SU-DHL-6 (cell line): Measurements from ENCODE around the gene VWF.

Experiments
- H2AFZ ChIP-seq: fragments of 200-600 bp; sonication (generic); 2 replicates; pipeline ENCODE4 v1.6.1; 2014; ENCODE audit warnings: low read depth, mild to moderate bottlenecking, moderate library complexity, mixed read lengths, antibody characterized with exemption, low read length; ENCODE audit not compliant: severe bottlenecking
- H3F3A ChIP-seq: fragments of 200-600 bp; shearing (Covaris generic); 2 replicates; pipeline ENCODE4 v1.6.0; 2016; ENCODE audit warnings: antibody characterized with exemption, mild to moderate bottlenecking; ENCODE audit not compliant: insufficient read depth
- H3K27ac ChIP-seq: fragments of 200-600 bp; sonication (generic); 2 replicates; pipeline ENCODE4 v1.5.1; 2016; ENCODE audit warnings: low read depth, mild to moderate bottlenecking, low read length, moderate library complexity, mixed read lengths
- H3K27me3 ChIP-seq: fragments of 200-600 bp; sonication (generic), shearing (Covaris generic); 2 replicates; pipeline ENCODE4 v1.6.0; 2014; ENCODE audit warnings: mild to moderate bottlenecking, low read length
- H3K36me3 ChIP-seq: fragments of 200-600 bp; sonication (generic); 2 replicates; pipeline ENCODE4 v1.6.1; 2014; ENCODE audit warnings: mild to moderate bottlenecking, low read length, mixed read lengths
- H3K4me2 ChIP-seq: fragments of 300-600, 200-600 bp; shearing (Covaris generic), sonication (generic); 2 replicates; pipeline ENCODE4 v1.6.0; 2014; ENCODE audit warnings: low read length, low read depth, mild to moderate bottlenecking; ENCODE audit not compliant: poor library complexity, severe bottlenecking
- H3K4me3 ChIP-seq: fragments of 200-600 bp; sonication (generic); 2 replicates; pipeline ENCODE4 v1.5.1; 2014; ENCODE audit warnings: antibody characterized with exemption, low read length, mild to moderate bottlenecking, mixed read lengths; ENCODE audit not compliant: insufficient read depth, poor library complexity, severe bottlenecking
- H3K79me2 ChIP-seq: fragments of 200-600 bp; sonication (generic); 2 replicates; pipeline ENCODE4 v1.6.1; 2014; ENCODE audit warnings: mild to moderate bottlenecking, low read length, moderate library complexity; ENCODE audit not compliant: insufficient read depth
- H3K9ac ChIP-seq: fragments of 200-600 bp; sonication (generic); 2 replicates; pipeline ENCODE4 v1.7.0; 2014; ENCODE audit warnings: mild to moderate bottlenecking, low read length
- H3K9me2 ChIP-seq: fragments of 200-600 bp; sonication (generic); replicated peaks from 2 replicates; pipeline ENCODE4 v1.6.1; 2014; ENCODE audit warnings: low read length; ENCODE audit not compliant: insufficient read depth
- H3K9me3 ChIP-seq: fragments of 200-600 bp; sonication (generic); 2 replicates; pipeline ENCODE4 v1.6.1; 2014; ENCODE audit warnings: low read length, mixed read lengths; ENCODE audit not compliant: insufficient read depth
- H4K20me1 ChIP-seq: fragments of 200-600 bp; sonication (generic); 2 replicates; pipeline ENCODE4 v1.6.1; 2014; ENCODE audit warnings: low read depth, mild to moderate bottlenecking, antibody characterized with exemption, low read length, moderate library complexity, mixed read lengths
- CTCF ChIP-seq: fragments of 200-600 bp; sonication (generic); IDR thresholded peaks from one replicate; pipeline ENCODE4 v1.5.1; 2017; ENCODE audit warnings: antibody characterized with exemption, mild to moderate bottlenecking, low read length, moderate library complexity; ENCODE audit not compliant: insufficient read depth, poor library complexity, severe bottlenecking
- EZH2phosphoT487 ChIP-seq: fragments of 200-600 bp; sonication (generic), shearing (Covaris generic); conservative IDR thresholded peaks from 2 replicates; pipeline ENCODE4 v1.6.1; 2018; ENCODE audit warnings: mild to moderate bottlenecking, antibody characterized with exemption, low read length, moderate library complexity, mixed read lengths

VWF gene

GRCh38 chr12:6047249-6048237 is 76.9 kb downstream of the VWF start:
- H3K27ac ChIP-seq, result no peak overlapping the region
- no peak overlapping the region for H3K4me2 ChIP-seq
- no peaks in the 10 kb centered on the region for H3F3A ChIP-seq
- no peaks in the 10 kb centered on the region for H3K9me3 ChIP-seq
- no peaks in the 10 kb centered on the region for H4K20me1 ChIP-seq
- H3K4me3 ChIP-seq, result no peak overlapping the region
- no peaks in the 10 kb centered on the region for H3K27me3 ChIP-seq
- H3K36me3 ChIP-seq, result no peaks in the 10 kb centered on the region
- H2AFZ ChIP-seq, result no peak overlapping the region
- no peaks in the 10 kb centered on the region for H3K79me2 ChIP-seq
- H3K9ac ChIP-seq, result no peak overlapping the region
- no peak for TF ChIP-seq CTCF
- TF ChIP-seq EZH2phosphoT487, result no peak
- no peaks in the 10 kb centered on the region for H3K9me2 ChIP-seq

- no peaks in the 10 kb centered on the region for H4K20me1 ChIP-seq
- H3K4me2 ChIP-seq, result no peak overlapping the region
- no peak for TF ChIP-seq EZH2phosphoT487
- no peak for TF ChIP-seq CTCF
- H3K27ac ChIP-seq, result no peak overlapping the region
- H3K9ac ChIP-seq, result no peak overlapping the region
- H3K36me3 ChIP-seq, result no peaks in the 10 kb centered on the region
- no peaks in the 10 kb centered on the region for H3F3A ChIP-seq
- no peaks in the 10 kb centered on the region for H3K9me3 ChIP-seq
- no peaks in the 10 kb centered on the region for H3K9me2 ChIP-seq
- H2AFZ ChIP-seq, result no peak overlapping the region
- no peaks in the 10 kb centered on the region for H3K27me3 ChIP-seq
- H3K4me3 ChIP-seq, result no peak overlapping the region
- H3K79me2 ChIP-seq, result no peaks in the 10 kb centered on the region
Measured at GRCh38 chr12:6046511-6047180, 77.8 kb downstream of the VWF start.

- Histone ChIP-seq H3K27me3 (no peaks in the 10 kb centered on the region), H3K9ac (no peak overlapping the region), H4K20me1 (no peaks in the 10 kb centered on the region), H3K4me2 (no peak overlapping the region), H3K4me3 (no peak overlapping the region), H3K27ac (no peak overlapping the region), H3F3A (no peaks in the 10 kb centered on the region), H2AFZ (no peak overlapping the region), H3K79me2 (no peaks in the 10 kb centered on the region), H3K36me3 (no peaks in the 10 kb centered on the region), H3K9me3 (no peaks in the 10 kb centered on the region), H3K9me2 (no peaks in the 10 kb centered on the region)
- no peak for TF ChIP-seq CTCF
- no peak for TF ChIP-seq EZH2phosphoT487
Measured at GRCh38 chr12:6045438-6045837, 79.0 kb downstream of the VWF start.
